ENCODE results near the gene PHF1. TPM values are rescaled to one million over a fixed set of nuclear protein-coding genes. Genes with fewer than 3 reads are reported as not detected.
A peak's percentile ranks its signal among the peaks of the same experiment; 100 is the strongest.
"Not testable (repeated sequence)": the region's sequence is repeated elsewhere in the genome, so short reads cannot be mapped to it uniquely, and the experiment has no call there.

PHF1 gene
- total and polyA plus RNA-seq, 2 experiments from 2014 or later = 34.5 to 116 TPM

GRCh38 chr6:33372526-33373123, 38.2 kb upstream of the PHF1 start:
- no peaks in the 10 kb centered on the region for H3K36me3 ChIP-seq
- no peaks in the 10 kb centered on the region for H3K9me3 ChIP-seq (ENCODE audit: low read depth)
- TF ChIP-seq CTCF (IDR thresholded peaks at IDR 0.05; ENCODE audit: low read depth, low read length) = no peak
- H3K27ac ChIP-seq = peak overlapping the region; percentile 76
- DNase-seq (ENCODE audit: low read depth in 1 of 2, low spot score in 1 of 2) = no peak
- no peaks in the 10 kb centered on the region for H3K27me3 ChIP-seq
- peaks cover 15% of the 10 kb centered on the region for H3K4me1 ChIP-seq (ENCODE audit: low read depth)
- H3K4me3 ChIP-seq = no peak overlapping the region

DNA sequence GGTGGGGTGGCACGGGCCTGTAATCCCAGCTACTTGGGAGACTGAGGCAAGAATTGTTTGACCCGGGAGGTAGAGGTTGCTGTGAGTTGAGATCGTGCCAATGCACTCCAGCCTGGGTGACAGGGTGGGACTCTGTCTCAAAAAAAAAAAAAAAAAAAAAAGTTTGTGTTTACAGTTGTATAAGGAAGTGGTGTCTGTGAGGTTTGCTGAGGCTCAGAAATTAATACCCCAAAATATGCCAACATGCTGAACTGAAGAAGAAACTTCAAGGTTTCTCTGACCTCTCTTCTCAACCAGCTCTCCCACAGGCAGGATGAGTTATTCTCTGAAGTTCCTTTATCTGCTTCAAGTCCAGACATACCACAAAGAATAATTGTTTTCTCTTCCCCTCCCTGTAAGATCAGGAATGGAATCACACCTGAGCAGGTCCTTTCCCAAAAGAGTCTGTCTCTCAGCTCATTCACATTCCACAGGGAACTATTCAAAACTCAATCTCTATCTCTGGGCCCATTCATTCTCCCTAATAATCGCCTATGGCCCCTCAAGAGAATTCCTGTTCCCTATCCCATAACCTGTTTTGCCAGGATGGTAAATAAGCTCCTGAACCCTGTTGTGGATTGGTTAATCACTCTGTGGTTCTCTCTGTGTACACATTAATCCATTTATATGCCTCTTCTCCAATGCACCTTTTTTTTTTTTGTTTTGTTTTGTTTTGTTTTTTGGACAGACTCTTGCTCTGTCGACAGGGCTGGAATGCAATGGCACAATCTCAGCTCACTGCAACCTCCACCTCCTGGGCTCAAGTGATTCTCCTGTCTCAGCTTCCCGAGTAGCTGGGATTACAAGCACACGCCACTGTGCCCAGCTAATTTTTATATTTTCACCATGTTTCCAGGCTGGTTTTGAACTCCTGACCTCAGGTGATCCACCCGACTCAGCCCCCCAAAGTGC, 36.6 kb upstream of the PHF1 start:
- peaks cover 20% of the 10 kb centered on the region for H3K4me1 ChIP-seq (ENCODE audit: low read depth)
- H3K27me3 ChIP-seq = no peaks in the 10 kb centered on the region
- DNase-seq (ENCODE audit: low read depth in 1 of 2, low spot score in 1 of 2) = peak in 1 of 2 donors; percentile 21
- H3K27ac ChIP-seq = no peak overlapping the region
- no peaks in the 10 kb centered on the region for H3K36me3 ChIP-seq
- no peak for TF ChIP-seq CTCF (IDR thresholded peaks at IDR 0.05; ENCODE audit: low read depth, low read length)
- no peak overlapping the region for H3K4me3 ChIP-seq
- H3K9me3 ChIP-seq (ENCODE audit: low read depth) = no peaks in the 10 kb centered on the region

DNA sequence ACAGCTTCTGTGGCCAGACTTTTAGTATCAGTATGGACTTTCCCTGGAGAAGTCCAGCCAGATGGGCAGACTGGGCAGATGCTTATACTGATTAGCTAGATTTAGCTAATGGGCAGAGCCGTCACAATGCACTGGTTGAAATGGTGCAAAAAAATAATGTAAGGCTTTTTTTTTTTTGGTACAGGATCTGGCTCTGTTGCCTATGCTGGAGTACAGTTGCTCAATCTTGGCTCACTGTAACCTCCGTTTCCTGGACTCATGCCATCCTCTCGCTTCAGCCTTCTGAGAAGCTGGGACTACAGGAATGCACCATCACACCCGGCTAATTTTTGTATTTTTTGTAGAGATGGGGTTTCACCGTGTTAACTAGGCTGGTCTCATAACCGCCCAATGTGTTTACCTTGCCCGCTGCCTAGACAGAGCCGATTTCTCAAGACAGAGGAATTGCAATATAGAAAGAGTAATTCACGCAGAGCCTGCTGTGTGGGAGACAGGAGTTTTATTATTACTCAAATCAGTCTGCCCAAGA, 35.6 kb upstream of the PHF1 start:
- peaks cover 20% of the 10 kb centered on the region for H3K4me1 ChIP-seq (ENCODE audit: low read depth)
- H3K27ac ChIP-seq = no peak overlapping the region
- no peak for TF ChIP-seq CTCF (IDR thresholded peaks at IDR 0.05; ENCODE audit: low read depth, low read length)
- H3K9me3 ChIP-seq (ENCODE audit: low read depth) = no peaks in the 10 kb centered on the region
- no peaks in the 10 kb centered on the region for H3K36me3 ChIP-seq
- peak in 1 of 2 donors; percentile 98 for DNase-seq (ENCODE audit: low read depth in 1 of 2, low spot score in 1 of 2)
- no peaks in the 10 kb centered on the region for H3K27me3 ChIP-seq
- H3K4me3 ChIP-seq = no peak overlapping the region

- Histone ChIP-seq H3K4me1 (ENCODE audit: low read depth) (peaks cover 20% of the 10 kb centered on the region), H3K27me3 (no peaks in the 10 kb centered on the region), H3K4me3 (no peak overlapping the region), H3K27ac (no peak overlapping the region), H3K9me3 (ENCODE audit: low read depth) (no peaks in the 10 kb centered on the region), H3K36me3 (no peaks in the 10 kb centered on the region)
- no peak for TF ChIP-seq CTCF (IDR thresholded peaks at IDR 0.05; ENCODE audit: low read depth, low read length)
- peak in 1 of 2 donors; percentile 61 for DNase-seq (ENCODE audit: low read depth in 1 of 2, low spot score in 1 of 2)
Measured at GRCh38 chr6:33377171-33377570, 33.6 kb upstream of the PHF1 start.

DNA sequence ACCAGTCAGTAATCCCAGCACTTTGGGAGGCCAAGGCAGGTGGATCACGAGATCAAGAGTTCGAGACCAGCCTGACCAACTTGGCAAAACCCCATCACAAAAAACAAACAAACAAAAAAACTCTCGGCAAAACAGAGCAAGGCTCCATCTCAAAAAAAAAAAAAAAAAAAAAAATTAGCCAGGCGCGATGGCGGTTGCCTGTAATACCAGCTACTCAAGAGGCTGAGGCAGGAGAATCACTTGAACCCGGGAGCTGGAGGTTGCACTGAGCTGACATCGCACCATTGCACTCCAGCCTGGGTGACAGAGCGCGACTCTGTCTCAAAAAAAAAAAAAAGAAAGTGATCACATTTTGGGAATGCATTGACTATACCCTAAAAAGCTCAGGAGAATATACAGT, 31.6 kb upstream of the PHF1 start:
- H3K27ac ChIP-seq; H3K9me3 ChIP-seq (ENCODE audit: low read depth); H3K36me3 ChIP-seq; DNase-seq (ENCODE audit: low read depth in 1 of 2, low spot score in 1 of 2); H3K27me3 ChIP-seq; H3K4me3 ChIP-seq; H3K4me1 ChIP-seq (ENCODE audit: low read depth): not testable (repeated sequence)
